HepG2 (cell line): ENCODE data around the gene CPT1A. TPM values are rescaled to one million over a fixed set of nuclear protein-coding genes. Genes with fewer than 3 reads are reported as not detected.
A peak's percentile ranks its signal among the peaks of the same experiment; 100 is the strongest.

Experiments used
- ELK4 ChIP-seq: sonication (generic); formaldehyde crosslinking; IDR thresholded peaks from 2 replicates; pipeline ENCODE4 v1.9.0; 2021; ENCODE audit warnings: missing genetic modification reagents, borderline replicate concordance
- FOXP1 ChIP-seq, 2 experiments: fragments of 450-650 bp in 1 of 2; IDR thresholded peaks; 2 replicates each; pipeline ENCODE4 v1.6.1; 2017 to 2018; ENCODE audit warnings: antibody characterized with exemption in 1 of 2
- GLI4 ChIP-seq: sonication (generic); formaldehyde crosslinking; IDR thresholded peaks from 2 replicates; pipeline ENCODE4 v1.5.1; 2020; ENCODE audit warnings: missing genetic modification reagents, mild to moderate bottlenecking, moderate library complexity, borderline replicate concordance
- HIC2 ChIP-seq: sonication (generic); formaldehyde crosslinking; IDR thresholded peaks from 2 replicates; pipeline ENCODE4 v1.9.0; 2022; ENCODE audit warnings: low read depth, missing genetic modification reagents
- HOXA9 ChIP-seq: sonication (generic); formaldehyde crosslinking; IDR thresholded peaks from 2 replicates; pipeline ENCODE4 v1.8.1; 2022; ENCODE audit warnings: missing genetic modification reagents, mild to moderate bottlenecking, moderate library complexity, borderline replicate concordance
- MTF1 ChIP-seq: sonication (generic); formaldehyde crosslinking; IDR thresholded peaks from 2 replicates; pipeline ENCODE4 v1.5.0; 2020; ENCODE audit warnings: missing genetic modification reagents
- NFIB ChIP-seq: sonication (generic); formaldehyde crosslinking; IDR thresholded peaks from 2 replicates; pipeline ENCODE4 v1.9.0; 2021; ENCODE audit warnings: missing genetic modification reagents, mild to moderate bottlenecking, borderline replicate concordance
- RAD21 ChIP-seq: fragments of 450-650 bp; formaldehyde crosslinking; IDR thresholded peaks from 2 replicates; pipeline ENCODE4 v1.5.0; 2020; ENCODE audit warnings: mild to moderate bottlenecking
- SMAD1 ChIP-seq: sonication (generic); formaldehyde crosslinking; IDR thresholded peaks from 2 replicates; pipeline ENCODE4 v1.4.0; 2020; ENCODE audit warnings: missing genetic modification reagents, low read depth, mild to moderate bottlenecking, borderline replicate concordance
- SRY ChIP-seq: sonication (generic); formaldehyde crosslinking; IDR thresholded peaks from 2 replicates; pipeline ENCODE4 v1.8.0; 2022; ENCODE audit warnings: mild to moderate bottlenecking, missing genetic modification reagents
- TAF1 ChIP-seq: sonication (generic); formaldehyde crosslinking; IDR thresholded peaks from 2 replicates; pipeline ENCODE4 v1.4.0; 2020; ENCODE audit warnings: missing genetic modification reagents
- TEAD3 ChIP-seq: optimal IDR thresholded peaks from 2 replicates; pipeline ENCODE3; 2016; ENCODE audit warnings: borderline replicate concordance
- ZBTB34 ChIP-seq: sonication (generic); formaldehyde crosslinking; IDR thresholded peaks from 2 replicates; pipeline ENCODE4 v1.8.0; 2022; ENCODE audit warnings: mild to moderate bottlenecking, missing genetic modification reagents
- ZNF276 ChIP-seq: sonication (generic); formaldehyde crosslinking; IDR thresholded peaks from 2 replicates; pipeline ENCODE4 v1.4.0; 2020; ENCODE audit warnings: mild to moderate bottlenecking, low read depth, missing genetic modification reagents
- ZNF331 ChIP-seq: sonication (generic); formaldehyde crosslinking; IDR thresholded peaks from 2 replicates; pipeline ENCODE4 v1.4.0; 2020; ENCODE audit warnings: missing genetic modification reagents
- ZNF33A ChIP-seq: sonication (generic); formaldehyde crosslinking; IDR thresholded peaks from 2 replicates; pipeline ENCODE4 v1.5.1; 2020; ENCODE audit warnings: missing genetic modification reagents, mild to moderate bottlenecking, moderate library complexity, borderline replicate concordance
- ZNF713 ChIP-seq: sonication (generic); formaldehyde crosslinking; IDR thresholded peaks from 2 replicates; pipeline ENCODE4 v1.4.0; 2020; ENCODE audit warnings: mild to moderate bottlenecking, missing genetic modification reagents
- ZNF770 ChIP-seq: sonication (generic); formaldehyde crosslinking; IDR thresholded peaks from 2 replicates; pipeline ENCODE4 v1.5.0; 2020; ENCODE audit warnings: mild to moderate bottlenecking, missing genetic modification reagents
- polyA plus RNA-seq, 8 experiments: library from polyadenylated mRNA; depleted of rRNA in 3 of 8; stranded (reverse) in 7 of 8; unstranded in 1 of 8; fragments of >200 nt; fragmentation: Illumina TruSeq in 4 of 8; extraction: Trizol in 4 of 8; gene quantifications; 2 replicates each; pipeline versions ENCODE4 v1.2.1 to v1.2.3, GENCODE V29; 2011 to 2016; ENCODE audit warnings: low read depth in 4 of 8, missing spikeins in 1 of 8, mixed read lengths in 1 of 8; ENCODE audit not compliant: insufficient read depth in 1 of 8
- total RNA-seq, 5 experiments: library from RNA; depleted of rRNA; stranded (reverse); fragments of >200 nt; fragmentation: Illumina TruSeq; extraction: Trizol; gene quantifications; 2 replicates each; pipeline ENCODE4 v1.2.3, GENCODE V29; 2016; ENCODE audit warnings: low read depth in 1 of 5

The CPT1A gene
- total and polyA plus RNA-seq, 2 of the 13 experiments (the other 11 are each of a cell fraction or from before 2014, with no cell fraction given) = 7.0 to 7.1 TPM

- 0 out of 2 replicates have a peak, but pooled peaks have one; percentile 34 for TF ChIP-seq TAF1
- TF ChIP-seq MTF1 (CRISPR knock-in tag) = no peak
- no peak for TF ChIP-seq NFIB (CRISPR knock-in tag)
- peak; percentile 91 for TF ChIP-seq HIC2
- peak; percentile 89 for TF ChIP-seq SRY (CRISPR knock-in tag)
- 0 out of 2 replicates have a peak, but pooled peaks have one; percentile 73 for TF ChIP-seq ZNF713 (CRISPR knock-in tag)
- peak; percentile 85; the same call in 1 of the 2 replicates for TF ChIP-seq ZBTB34 (CRISPR knock-in tag)
- TF ChIP-seq ZNF770 = 0 out of 2 replicates have a peak, but pooled peaks have one; percentile 41
- TF ChIP-seq TEAD3 (CRISPR knock-in tag) = peak; percentile 56
- TF ChIP-seq GLI4 (CRISPR knock-in tag) = peak; percentile 64; the same call in 1 of the 2 replicates
- TF ChIP-seq ZNF33A = 0 out of 2 replicates have a peak, but pooled peaks have one; percentile 7
- 0 out of 2 replicates have a peak, but pooled peaks have one; percentile 10 for TF ChIP-seq SMAD1
- no peak for TF ChIP-seq FOXP1 (IDR thresholded peaks at IDR 0.05)
- peak; percentile 37; the same call in 1 of the 2 replicates for TF ChIP-seq FOXP1 (CRISPR knock-in tag; IDR thresholded peaks at IDR 0.05)
- TF ChIP-seq ZNF276 (CRISPR knock-in tag) = peak; percentile 93
- peak; percentile 77; the same call in 1 of the 2 replicates for TF ChIP-seq HOXA9
- no peak for TF ChIP-seq ELK4 (CRISPR knock-in tag)
- TF ChIP-seq RAD21 (CRISPR knock-in tag) = peak; percentile 90
- peak; percentile 54; the same call in 1 of the 2 replicates for TF ChIP-seq ZNF331
These were observed 2.1 kb upstream of the CPT1A start (continued) for GRCh38 chr11:68843703-68844312.
